ENCODE results near the gene ZNF611.
"Not testable (repeated sequence)": the region's sequence is repeated elsewhere in the genome, so short reads cannot be mapped to it uniquely, and the experiment has no call there.

ZNF611 gene

GRCh38 chr19:52715902-52716301 is 18.9 kb downstream of the ZNF611 start:
- peak in 1 of 2 experiments; percentile 4 for DNase-seq

GRCh38 chr19:52715330-52715729 is 19.5 kb downstream of the ZNF611 start:
- DNase-seq, result not testable (repeated sequence)

- DNase-seq, result not testable (repeated sequence)
Measured at GRCh38 chr19:52713051-52713450, 21.8 kb downstream of the ZNF611 start.

GRCh38 chr19:52711661-52712060 is 23.2 kb downstream of the ZNF611 start:
- not testable (repeated sequence) for DNase-seq

- DNase-seq, result no peak
Measured at GRCh38 chr19:52710538-52710937, 24.3 kb downstream of the ZNF611 start.

GRCh38 chr19:52705615-52706014 is 29.2 kb downstream of the ZNF611 start:
- DNase-seq, result not testable (repeated sequence)

- no peak for DNase-seq
Measured at GRCh38 chr19:52703917-52704316, 30.9 kb downstream of the ZNF611 start.

GRCh38 chr19:52700673-52701072 is 34.2 kb downstream of the ZNF611 start:
- DNase-seq, result no peak

- not testable (repeated sequence) for DNase-seq
Measured at GRCh38 chr19:52699555-52699954, 35.3 kb downstream of the ZNF611 start.

- DNase-seq, result no peak
Measured at GRCh38 chr19:52695996-52696395, 38.8 kb downstream of the ZNF611 start.

- DNase-seq, result no peak
Measured at GRCh38 chr19:52694921-52695320, 39.9 kb downstream of the ZNF611 start.

GRCh38 chr19:52694281-52694680 is 40.6 kb downstream of the ZNF611 start:
- DNase-seq, result not testable (repeated sequence)

GRCh38 chr19:52692431-52693008 is 42.3 kb downstream of the ZNF611 start:
- no peak for DNase-seq

GRCh38 chr19:52691737-52692136 is 43.1 kb downstream of the ZNF611 start:
- DNase-seq, result no peak

- no peak for DNase-seq
Measured at GRCh38 chr19:52691215-52691610, 43.6 kb downstream of the ZNF611 start.

GRCh38 chr19:52690369-52691214 is 44.3 kb downstream of the ZNF611 start:
- peak; percentile 92 for DNase-seq

- peak; percentile 31 to 40 for DNase-seq
Measured at GRCh38 chr19:52689843-52690368, 44.9 kb downstream of the ZNF611 start.

- DNase-seq, result not testable (repeated sequence)
Measured at GRCh38 chr19:52688925-52689796, 45.7 kb downstream of the ZNF611 start.

- no peak for DNase-seq
Measured at GRCh38 chr19:52688335-52688734, 46.5 kb downstream of the ZNF611 start.

GRCh38 chr19:52687684-52688083 is 47.2 kb downstream of the ZNF611 start:
- no peak for DNase-seq

- DNase-seq, result no peak
Measured at GRCh38 chr19:52685811-52686210, 49.0 kb downstream of the ZNF611 start.

GRCh38 chr19:52681216-52681615 is 53.6 kb downstream of the ZNF611 start:
- not testable (repeated sequence) for DNase-seq

GRCh38 chr19:52679598-52679997 is 55.2 kb downstream of the ZNF611 start:
- DNase-seq, result no peak
